HG02885 (cell line): ENCODE results near the gene MIA2.
"Not testable (repeated sequence)": the region's sequence is repeated elsewhere in the genome, so short reads cannot be mapped to it uniquely, and the experiment has no call there.

Experiments used
- ATAC-seq: cut with Tn5 transposase; IDR thresholded peaks from one replicate; pipeline ENCODE4 v1.9.1; 2021; ENCODE audit warnings: mild to moderate bottlenecking; ENCODE audit not compliant: unreplicated experiment, poor library complexity

Gene MIA2

GRCh38 chr14:39233680-39234326 is at the start of gene MIA2:
Gene MIA2, plus strand, starts transcription at chr14:39233915. Its CDS starts 200 bp downstream, at chr14:39234115.
- ATAC-seq = no peak

GRCh38 chr14:39184628-39185255 is 49.0 kb upstream of the MIA2 start:
- ATAC-seq = no peak

GRCh38 chr14:39185256-39186049 is 48.3 kb upstream of the MIA2 start:
- ATAC-seq = no peak

GRCh38 chr14:39186941-39187525 is 46.7 kb upstream of the MIA2 start:
- ATAC-seq = no peak

GRCh38 chr14:39203659-39204606 is 29.8 kb upstream of the MIA2 start:
- no peak for ATAC-seq

- ATAC-seq = not testable (repeated sequence)
Observed at GRCh38 chr14:39207430-39207829, 26.3 kb upstream of the MIA2 start.

- no peak for ATAC-seq
Observed at GRCh38 chr14:39211109-39211741, 22.5 kb upstream of the MIA2 start.

GRCh38 chr14:39212034-39212433 is 21.7 kb upstream of the MIA2 start:
- no peak for ATAC-seq

GRCh38 chr14:39212693-39213092 is 21.0 kb upstream of the MIA2 start:
- no peak for ATAC-seq

- no peak for ATAC-seq
Observed at GRCh38 chr14:39217214-39217879, 16.4 kb upstream of the MIA2 start.

- no peak for ATAC-seq
Observed at GRCh38 chr14:39218171-39218769, 15.4 kb upstream of the MIA2 start.

- peak; percentile 46 for ATAC-seq
Observed at GRCh38 chr14:39219075-39219499, 14.6 kb upstream of the MIA2 start.

- not testable (repeated sequence) for ATAC-seq
Observed at GRCh38 chr14:39220473-39220872, 13.2 kb upstream of the MIA2 start.

GRCh38 chr14:39228044-39228443 is 5.7 kb upstream of the MIA2 start:
- ATAC-seq = no peak

GRCh38 chr14:39228509-39229221 is 5.0 kb upstream of the MIA2 start:
- ATAC-seq = no peak

GRCh38 chr14:39229222-39229543 is 4.5 kb upstream of the MIA2 start:
- ATAC-seq = peak; percentile 74

GRCh38 chr14:39229601-39230110 is 4.1 kb upstream of the MIA2 start:
- no peak for ATAC-seq
